Lung (tissue), 12 donors: ENCODE results near the gene BET1L. TPM values are rescaled to one million over a fixed set of nuclear protein-coding genes. Genes with fewer than 3 reads are reported as not detected.

Experiments used
- ATAC-seq: fragments of 200-7000 bp; cut with Tn5 transposase; one replicate; pipeline ENCODE4 v1.9.1; 2020; ENCODE audit warnings: moderate number of reproducible peaks; ENCODE audit not compliant: insufficient read depth, low FRiP score
- DNase-seq, 3 donors: peaks; one replicate each; pipeline ENCODE4 v3.0.0-alpha.2; 2013 to 2017
- H3K27ac ChIP-seq, 2 donors: one replicate each; pipeline ENCODE4 v1.5.1; 2013; ENCODE audit warnings: mild to moderate bottlenecking in 2 of 2, moderate library complexity in 2 of 2, control low read depth in 1 of 2, inconsistent platforms in 1 of 2, low read depth in 1 of 2, low read length in 1 of 2
- H3K27me3 ChIP-seq, 3 donors: one replicate each; pipeline ENCODE4 v1.5.1; 2013; ENCODE audit warnings: low read length in 2 of 3; ENCODE audit not compliant: control insufficient read depth in 3 of 3, insufficient read depth in 3 of 3
- H3K36me3 ChIP-seq, 4 donors: one replicate each; pipeline ENCODE4 v1.5.1; 2013; ENCODE audit warnings: low read length in 4 of 4, mild to moderate bottlenecking in 1 of 4, moderate library complexity in 1 of 4; ENCODE audit not compliant: control insufficient read depth in 4 of 4, insufficient read depth in 4 of 4
- H3K4me1 ChIP-seq, 5 donors: one replicate each; pipeline ENCODE4 v1.5.1; 2013; ENCODE audit warnings: low read length in 5 of 5, mild to moderate bottlenecking in 2 of 5, moderate library complexity in 1 of 5; ENCODE audit not compliant: control insufficient read depth in 5 of 5, insufficient read depth in 5 of 5
- H3K4me3 ChIP-seq: one replicate; pipeline ENCODE4 v1.5.1; 2013; ENCODE audit warnings: mild to moderate bottlenecking, control low read depth, moderate library complexity
- H3K9ac ChIP-seq, 2 donors: one replicate each; pipeline ENCODE4 v1.5.1; 2013; ENCODE audit warnings: low read length in 2 of 2, control low read depth in 1 of 2; ENCODE audit not compliant: insufficient read depth in 1 of 2
- H3K9me3 ChIP-seq, 4 donors: one replicate each; pipeline ENCODE4 v1.5.1; 2013; ENCODE audit warnings: low read length in 3 of 4, mild to moderate bottlenecking in 1 of 4, moderate library complexity in 1 of 4; ENCODE audit not compliant: control insufficient read depth in 4 of 4, insufficient read depth in 3 of 4
- CTCF ChIP-seq: IDR thresholded peaks from 2 replicates; pipeline ENCODE4 v1.5.1; 2012; ENCODE audit warnings: mild to moderate bottlenecking; ENCODE audit errors: control extremely low read depth, extremely low read depth
- WGBS, 2 donors: extraction: QIAGEN DNeasy Blood & Tissue Kit; methylation state at CpG; one replicate each; pipeline ENCODE4 v1.1.7; 2013; 5-methylcytosine and 5-hydroxymethylcytosine counted together
- polyA plus RNA-seq, 2 donors: library from polyadenylated mRNA; stranded (reverse); fragments of 200-250 nt; gene quantifications; one replicate each; pipeline ENCODE4 v1.2.1, GENCODE V29; 2013
- total RNA-seq, 2 donors: library from RNA; depleted of rRNA in 1 of 2; stranded (reverse); fragments of >200 nt in 1 of 2; gene quantifications; one replicate each; pipeline ENCODE4 v1.2.1, GENCODE V29; 2014 to 2021
- donor health status: control.
- donor health status: control.
- donor health status: Bipolar disorder and iron deficiency.
- donor health status: healthy.
- donor health status: DM: yes; HTN: yes; CAD: no.

BET1L gene
- total and polyA plus RNA-seq, 4 donors, result 29.7 to 58.7 (median 40.0) TPM

DNA sequence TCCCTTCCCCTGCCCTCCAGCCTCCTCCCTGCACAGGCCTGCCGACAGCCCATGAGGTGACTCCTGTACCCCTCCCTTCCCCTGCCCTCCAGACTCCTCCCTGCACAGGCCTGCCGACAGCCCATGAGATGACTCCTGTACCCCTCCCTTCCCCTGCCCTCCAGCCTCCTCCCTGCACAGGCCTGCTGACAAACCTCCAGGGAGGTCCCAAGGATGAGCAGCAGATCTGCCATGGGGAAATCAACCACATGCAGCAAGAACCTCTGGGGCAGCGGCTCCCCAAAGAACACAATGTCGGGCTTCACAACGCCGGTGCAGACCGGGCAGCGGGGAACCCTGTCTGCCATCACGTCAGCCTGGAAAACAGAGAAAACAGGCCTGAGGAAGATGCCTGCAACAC lies 16.7 kb upstream of the BET1L start:
- Histone ChIP-seq H3K9ac (no peak overlapping the region), H3K9me3 (no peaks in the 10 kb centered on the region), H3K36me3 (peaks cover 0 to 15% (median 12%) of the 10 kb centered on the region in 4 donors), H3K27me3 (no peaks in the 10 kb centered on the region), H3K4me3 (no peak overlapping the region), H3K4me1 (peaks cover 0 to 4% (median 0%) of the 10 kb centered on the region in 5 donors), H3K27ac (no peak overlapping the region)
- DNase-seq (no peak), ATAC-seq (no peak)
- TF ChIP-seq CTCF, result no peak
- 94 to 97% methylated on average over 7 to 8 of the region's 9 CpGs for WGBS, 2 donors

DNA sequence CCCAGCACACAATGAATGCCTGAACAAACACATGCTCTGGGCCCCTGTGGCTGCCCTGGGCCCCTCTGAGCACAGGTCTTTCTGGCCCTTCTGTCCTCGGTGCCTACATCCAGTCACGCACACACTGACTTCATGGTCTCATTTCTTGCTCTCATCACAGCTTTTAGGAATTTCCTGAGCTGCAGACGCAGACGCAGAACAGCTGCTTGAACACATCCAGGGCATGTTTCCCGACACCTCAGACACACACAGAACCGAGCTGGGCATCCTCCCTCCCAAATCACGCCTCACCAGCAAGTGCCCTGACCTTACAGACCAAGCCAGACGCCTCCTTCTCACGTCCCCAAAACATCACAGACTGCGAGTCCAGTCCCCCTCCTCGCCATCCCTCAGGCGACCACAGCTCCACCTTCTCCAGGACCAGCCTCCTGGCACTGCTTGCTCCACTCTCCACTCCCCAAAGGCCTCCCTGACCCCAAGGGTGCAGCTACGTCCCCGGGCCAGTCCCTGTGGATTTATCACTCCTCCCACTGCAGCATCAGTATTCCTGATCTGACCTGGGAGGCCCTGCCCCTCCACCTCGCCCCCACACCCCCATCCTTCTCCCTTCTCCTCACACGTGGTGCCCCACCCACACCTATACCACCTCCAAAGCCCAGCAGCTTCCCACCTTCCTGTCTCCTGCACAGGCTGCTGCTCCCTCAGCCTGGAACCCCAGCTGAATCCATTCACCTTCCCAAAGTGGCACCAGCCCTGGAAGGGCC lies 16.0 kb upstream of the BET1L start:
- ATAC-seq, result no peak
- DNase-seq, result peak in 2 of 3 donors; percentile 11 to 57
- no peaks in the 10 kb centered on the region for H3K27me3 ChIP-seq
- H3K9ac ChIP-seq, result no peak overlapping the region
- 83% methylated on average over 16 of the region's 16 CpGs for WGBS, 2 donors
- TF ChIP-seq CTCF, result no peak
- H3K9me3 ChIP-seq, result no peaks in the 10 kb centered on the region
- H3K4me1 ChIP-seq, result peaks cover 0 to 4% (median 0%) of the 10 kb centered on the region in 5 donors
- no peak overlapping the region for H3K4me3 ChIP-seq
- peaks cover 0 to 19% (median 12%) of the 10 kb centered on the region in 4 donors for H3K36me3 ChIP-seq
- H3K27ac ChIP-seq, result no peak overlapping the region

- H3K36me3 ChIP-seq, result peaks cover 0 to 19% (median 11%) of the 10 kb centered on the region in 4 donors
- TF ChIP-seq CTCF, result no peak
- no peak overlapping the region for H3K4me3 ChIP-seq
- 93 to 95% methylated on average over 14 of the region's 14 CpGs for WGBS, 2 donors
- no peak overlapping the region for H3K27ac ChIP-seq
- H3K9me3 ChIP-seq, result no peaks in the 10 kb centered on the region
- H3K27me3 ChIP-seq, result no peaks in the 10 kb centered on the region
- DNase-seq, result no peak
- H3K9ac ChIP-seq, result no peak overlapping the region
- peaks cover 0 to 4% (median 0%) of the 10 kb centered on the region in 5 donors for H3K4me1 ChIP-seq
- no peak for ATAC-seq
Measured at GRCh38 chr11:221998-222789, 15.0 kb upstream of the BET1L start.
